HL-60/S4 (cell line): ENCODE data around the gene HOXB8.

Experiments used
- in situ Hi-C: fragments of 300-500 bp; cut with MboI; formaldehyde crosslinking; loops from 2 replicates; pipeline ENCODE4 v1.14.3; 2022; ENCODE audit warnings: low sequenced_read_pairs

The HOXB8 gene

GRCh38 chr17:48611213-48611612 lies 3.9 kb downstream of the HOXB8 start:
- in situ Hi-C loops = no loop called here

DNA sequence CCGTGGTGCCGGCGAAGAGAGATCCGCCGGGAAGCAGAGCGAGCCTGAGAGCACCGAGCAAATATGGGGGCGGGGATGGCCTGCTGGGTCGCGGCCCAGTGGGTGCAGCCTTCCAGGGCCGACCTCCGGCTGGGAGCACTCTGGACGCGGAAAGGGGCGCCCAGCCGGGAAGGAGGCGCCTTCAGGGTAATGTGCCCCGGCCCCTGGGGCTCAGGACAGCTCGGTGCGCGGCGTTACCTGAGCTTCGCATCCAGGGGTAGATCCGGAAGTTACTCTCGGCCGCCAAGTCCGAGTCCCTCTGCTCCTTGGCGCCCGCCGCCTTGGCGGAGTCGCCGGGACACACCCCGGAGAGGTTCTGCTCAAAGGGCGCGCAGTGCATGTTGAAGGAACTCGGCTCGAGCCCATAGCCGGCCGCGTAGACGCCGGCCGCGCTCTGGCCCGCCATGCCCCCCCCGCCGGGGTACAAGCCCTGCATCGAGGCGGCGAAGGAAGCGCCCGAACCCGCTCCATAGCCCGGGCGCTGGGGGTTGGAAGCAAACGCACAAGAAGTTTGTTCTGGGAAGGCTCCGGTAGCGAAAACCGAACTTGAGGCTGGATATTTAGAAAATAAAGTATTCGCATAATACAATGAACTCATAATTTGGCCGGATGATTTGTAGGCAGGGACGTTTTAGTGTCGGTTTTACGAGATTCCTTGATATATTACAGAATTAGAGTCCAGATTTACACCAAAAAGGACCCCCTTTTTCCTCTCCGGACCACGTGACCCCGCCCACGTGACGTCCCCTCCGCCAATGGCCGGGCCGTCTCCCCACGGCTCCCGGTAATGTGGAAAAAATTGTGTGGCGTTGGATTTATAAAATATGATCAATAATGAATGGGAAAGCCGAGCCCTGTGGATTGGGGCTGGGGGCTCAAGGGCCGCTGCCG lies 4.5 kb downstream of the HOXB8 start, which contains the start of gene HOXB7:
Gene HOXB7, minus strand, starts transcription at position 736 of the 930 bp plus-strand sequence. Its CDS starts 99 bp downstream, at position 637.
- in situ Hi-C loops = no loop called here

- in situ Hi-C loops = no loop called here
These were observed 5.3 kb downstream of the HOXB8 start for GRCh38 chr17:48609759-48610281.

DNA sequence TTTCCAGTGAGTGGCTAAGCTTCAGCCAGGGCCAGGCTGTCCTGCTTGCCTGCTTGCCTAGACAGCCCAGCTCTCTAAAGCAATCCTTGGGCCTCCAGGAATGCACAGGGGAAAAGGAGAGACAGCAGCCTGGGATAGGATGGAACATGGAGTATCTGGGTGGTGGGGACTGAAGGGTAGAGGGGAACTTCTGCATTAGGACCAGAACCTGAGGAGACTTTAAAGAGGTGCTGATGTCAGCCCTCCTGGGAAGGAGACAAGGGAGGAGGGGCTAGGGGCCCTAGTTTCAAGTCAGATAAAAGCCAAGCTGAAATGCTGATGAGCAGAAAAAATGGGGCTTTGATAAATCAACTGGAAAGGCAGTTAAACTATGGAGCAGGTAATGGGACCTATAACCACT lies 6.1 kb downstream of the HOXB8 start:
- in situ Hi-C loops = no loop called here

GRCh38 chr17:48608494-48608834 lies 6.6 kb downstream of the HOXB8 start:
- in situ Hi-C loops = no loop called here

- in situ Hi-C loops = no loop called here
These were observed 8.0 kb downstream of the HOXB8 start for GRCh38 chr17:48606892-48607614.

DNA sequence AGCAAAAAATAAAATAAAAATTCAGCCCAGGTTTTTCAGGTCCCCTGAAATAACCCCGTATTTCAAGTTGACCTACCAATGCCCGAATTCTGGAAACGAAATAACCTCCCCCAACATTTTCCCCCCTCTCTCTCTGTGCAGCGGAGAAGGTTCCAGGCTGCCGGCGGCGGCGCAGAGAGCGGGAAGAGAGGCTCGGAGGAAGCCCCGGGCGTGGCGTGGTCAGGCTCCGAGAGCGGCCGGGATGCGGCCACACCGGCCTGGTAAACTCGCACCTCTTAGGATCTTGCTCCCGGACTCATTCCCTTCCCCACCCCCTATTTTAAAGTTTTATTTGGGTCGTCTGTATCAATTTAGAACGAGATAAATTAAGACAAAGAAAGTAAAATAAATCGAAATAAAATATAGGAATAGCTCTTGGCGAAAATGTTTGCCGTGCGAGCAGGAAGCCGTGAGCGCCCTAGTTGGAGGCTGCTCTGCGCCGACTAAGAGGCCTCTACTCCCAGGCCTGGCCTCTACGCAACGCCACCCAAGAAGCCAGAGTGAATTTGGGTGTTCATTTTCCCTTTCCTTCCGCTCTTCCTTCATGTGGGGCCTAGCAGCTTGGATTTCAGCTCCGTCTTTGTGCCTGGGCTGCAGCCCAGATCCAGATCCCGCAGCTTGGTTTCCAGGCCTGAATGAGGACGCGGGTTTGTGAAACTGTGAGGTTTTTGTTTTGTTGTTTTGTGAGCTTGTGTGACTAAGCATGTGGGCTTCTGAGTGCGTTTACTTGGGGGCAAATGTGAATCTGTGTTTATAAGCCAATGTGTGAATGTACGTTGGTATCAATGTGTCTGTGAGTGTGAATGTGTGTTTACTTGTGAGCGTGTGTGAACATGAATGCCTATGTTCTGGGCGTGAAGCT lies 8.9 kb downstream of the HOXB8 start:
- in situ Hi-C loops = no loop called here

DNA sequence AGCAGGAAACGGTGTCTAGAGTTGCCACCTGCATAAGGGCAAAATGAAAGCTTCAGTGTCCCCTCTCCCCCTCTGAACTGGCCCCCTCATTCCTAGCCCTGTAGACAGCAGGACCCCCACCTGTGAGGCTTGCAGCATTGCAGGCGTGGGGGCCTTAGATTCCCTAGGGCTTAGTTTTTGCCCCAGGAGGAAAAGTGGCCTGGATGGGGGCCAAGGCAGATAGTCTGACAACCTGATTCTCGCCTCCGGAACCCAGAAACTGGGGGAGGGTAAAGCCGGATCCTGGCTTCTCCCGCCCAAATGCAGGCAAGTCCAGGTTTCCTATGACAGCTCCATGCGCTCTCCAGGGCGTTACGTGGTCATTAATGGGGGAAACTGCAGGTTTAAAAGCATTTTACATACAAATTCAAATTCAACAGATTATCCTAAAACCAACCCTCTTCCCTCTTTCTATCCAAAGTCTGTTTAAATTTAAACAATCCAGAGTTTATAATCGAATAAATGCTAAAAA lies 9.6 kb downstream of the HOXB8 start:
- in situ Hi-C loops = no loop called here

- in situ Hi-C loops = no loop called here
These were observed 10.2 kb downstream of the HOXB8 start, which contains the start of gene HOXB6 for GRCh38 chr17:48604770-48605329. Gene HOXB6 (minus strand): TSS chr17:48604986. CDS start chr17:48598150, 6,836 bp downstream.

DNA sequence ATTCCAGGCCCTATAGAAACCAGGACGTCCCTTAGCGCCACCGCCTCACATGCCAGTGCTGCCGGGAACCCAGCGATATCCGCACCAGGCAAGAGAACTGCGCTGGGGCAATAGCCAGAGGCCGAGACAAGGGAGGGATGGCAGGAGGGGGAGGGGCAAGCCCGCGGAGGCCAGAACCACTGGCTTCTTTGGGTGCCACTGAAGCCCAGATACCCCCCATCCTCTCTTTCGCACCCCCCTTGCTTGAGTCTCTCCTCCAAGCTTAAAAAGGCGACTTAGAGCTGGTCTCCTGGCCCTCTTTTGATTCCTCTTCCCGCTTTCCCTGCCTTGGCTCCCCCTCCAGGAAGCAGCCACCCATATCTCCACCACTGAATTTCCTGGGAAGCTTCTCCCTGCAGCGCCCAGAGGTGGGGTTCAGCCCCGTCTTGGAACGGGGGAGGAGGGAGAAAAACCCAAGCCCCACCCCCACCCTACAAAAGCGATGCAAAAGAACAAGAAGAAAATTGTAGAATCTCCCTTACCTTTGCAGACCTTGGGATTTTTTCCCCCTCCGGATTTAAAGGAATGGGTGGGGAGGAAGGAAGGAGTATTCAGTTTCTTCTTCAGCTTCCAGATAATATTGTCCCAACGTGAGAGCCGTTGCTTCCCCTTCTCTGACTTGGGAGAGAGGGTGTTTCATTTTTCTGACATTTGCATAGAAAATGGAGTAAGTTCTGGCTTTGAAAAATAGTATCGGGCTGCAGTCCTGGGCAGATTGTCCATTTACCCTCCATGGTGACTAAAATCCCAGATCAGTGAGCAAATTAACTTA lies 10.9 kb downstream of the HOXB8 start:
- in situ Hi-C loops = no loop called here

- in situ Hi-C loops = no loop called here
These were observed 13.3 kb downstream of the HOXB8 start for GRCh38 chr17:48601539-48602425.

GRCh38 chr17:48601207-48601538 lies 13.9 kb downstream of the HOXB8 start:
- in situ Hi-C loops = no loop called here

DNA sequence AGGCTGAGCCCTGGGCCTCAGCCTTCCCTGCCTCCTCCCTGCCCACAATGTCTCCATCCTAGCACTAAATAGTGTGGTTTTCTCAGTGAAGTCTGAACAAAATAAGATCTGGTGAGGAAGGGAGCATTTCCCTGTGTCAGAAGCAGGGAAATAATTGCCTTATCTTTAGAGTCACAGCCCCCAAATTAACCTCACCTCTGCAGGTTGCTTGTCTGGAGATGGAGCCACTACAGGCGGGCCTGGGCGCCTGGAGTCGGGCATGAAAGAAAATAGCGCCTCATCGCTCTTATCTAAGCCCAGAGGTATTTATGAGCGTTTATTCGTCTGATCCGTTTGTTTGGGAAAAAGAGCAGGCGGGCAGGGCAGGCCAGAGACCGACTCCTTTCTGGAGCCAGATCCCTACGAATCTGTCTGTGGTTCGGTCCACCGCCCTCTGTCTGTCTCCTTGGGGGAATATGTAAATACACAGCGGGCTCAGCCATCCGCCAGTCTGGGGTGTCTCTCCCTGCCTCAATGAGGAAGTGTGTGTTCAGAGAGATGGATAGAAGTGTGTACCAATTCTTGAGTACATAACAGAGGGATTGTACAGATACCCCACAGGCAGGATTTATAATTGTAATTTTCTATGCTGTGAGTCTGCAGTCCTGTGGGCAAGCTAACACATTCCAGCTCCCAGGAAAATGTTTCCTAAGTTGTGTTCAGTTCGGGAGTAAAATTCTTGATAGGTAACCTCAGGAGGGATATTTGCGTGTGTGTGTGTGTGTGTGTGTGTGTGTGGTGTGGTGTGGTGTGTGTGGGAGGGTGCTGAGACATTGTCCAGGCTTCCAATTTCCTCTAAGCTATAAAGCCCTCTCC lies 14.6 kb downstream of the HOXB8 start:
- in situ Hi-C loops = no loop called here

GRCh38 chr17:48599354-48599753 lies 15.7 kb downstream of the HOXB8 start:
- in situ Hi-C loops = no loop called here

DNA sequence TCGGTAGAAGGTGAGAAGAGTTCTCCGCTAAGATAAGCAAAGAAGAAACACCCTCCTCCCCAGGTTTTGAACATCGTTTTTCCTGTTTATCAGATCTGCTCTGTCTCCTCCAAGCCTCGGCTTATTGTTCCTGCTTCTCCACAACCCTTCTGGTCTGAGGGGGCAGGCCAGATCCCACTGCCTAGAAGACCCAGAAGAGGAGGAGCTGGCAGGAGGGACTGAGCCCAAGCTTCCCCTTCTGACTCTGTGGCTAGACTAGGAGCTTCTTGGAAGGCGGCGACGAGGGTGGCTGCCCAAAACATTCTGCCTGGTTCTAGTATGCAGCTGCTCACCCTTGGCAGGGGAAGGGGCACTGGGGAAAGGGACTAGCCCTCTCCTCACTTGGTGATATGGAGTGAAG lies 16.4 kb downstream of the HOXB8 start:
- in situ Hi-C loops = no loop called here

GRCh38 chr17:48597778-48598631 lies 17.1 kb downstream of the HOXB8 start:
- in situ Hi-C loops = no loop called here

GRCh38 chr17:48597528-48597777 lies 17.6 kb downstream of the HOXB8 start:
- in situ Hi-C loops = no loop called here
